Astrocyte (in vitro differentiated cells and primary cell): Measurements from ENCODE around the gene RASSF5. TPM values are rescaled to one million over a fixed set of nuclear protein-coding genes. Genes with fewer than 3 reads are reported as not detected.

Experiments
- DNase-seq: peaks from one replicate; pipeline ENCODE4 v3.0.0-alpha.2; 2010; ENCODE audit warnings: low read depth
- FAIRE-seq: peaks from 2 replicates; lab custom pipeline; 2011; peaks lifted over from hg19 to GRCh38; lab: Jason Lieb, UNC
- H2AFZ ChIP-seq: 2 replicates; pipeline ENCODE4 v1.6.0; 2012; ENCODE audit warnings: low read depth, low read length, inconsistent platforms
- H3K27ac ChIP-seq: 2 replicates; pipeline ENCODE4 v1.5.1; 2011; ENCODE audit warnings: low read depth, low read length, inconsistent platforms
- H3K27me3 ChIP-seq: 2 replicates; pipeline ENCODE4 v1.6.0; 2011; ENCODE audit warnings: low read length, inconsistent platforms; ENCODE audit not compliant: insufficient read depth
- H3K36me3 ChIP-seq: 2 replicates; pipeline ENCODE4 v1.5.1; 2011; ENCODE audit warnings: low read length, inconsistent platforms; ENCODE audit not compliant: insufficient read depth
- H3K4me1 ChIP-seq: 2 replicates; pipeline ENCODE4 v1.5.1; 2011; ENCODE audit warnings: low read length, inconsistent platforms; ENCODE audit not compliant: insufficient read depth
- H3K4me2 ChIP-seq: 2 replicates; pipeline ENCODE4 v1.6.0; 2012; ENCODE audit warnings: low read length, inconsistent platforms
- H3K4me3 ChIP-seq: 2 replicates; pipeline ENCODE4 v1.5.1; 2011; ENCODE audit warnings: low read depth, mild to moderate bottlenecking, low read length, inconsistent platforms; ENCODE audit not compliant: insufficient read depth
- H3K79me2 ChIP-seq: 2 replicates; pipeline ENCODE4 v1.6.0; 2012; ENCODE audit warnings: mild to moderate bottlenecking, low read length, inconsistent platforms; ENCODE audit not compliant: insufficient read depth
- H3K9ac ChIP-seq: 2 replicates; pipeline ENCODE4 v1.6.0; 2012; ENCODE audit warnings: mild to moderate bottlenecking, low read length, inconsistent platforms
- H3K9me3 ChIP-seq: 2 replicates; pipeline ENCODE4 v1.5.1; 2012; ENCODE audit warnings: low read depth, mild to moderate bottlenecking, low read length, inconsistent platforms; ENCODE audit not compliant: insufficient read depth
- H4K20me1 ChIP-seq: 2 replicates; pipeline ENCODE4 v1.6.0; 2012; ENCODE audit warnings: low read length, inconsistent platforms; ENCODE audit not compliant: insufficient read depth
- H3K27ac Mint-ChIP-seq: one replicate; pipeline ENCODE4 v1.8.0; 2021; ENCODE audit warnings: mild to moderate bottlenecking, mixed read lengths; ENCODE audit not compliant: unreplicated experiment
- H3K27me3 Mint-ChIP-seq: one replicate; pipeline ENCODE4 v1.8.0; 2021; ENCODE audit warnings: low read depth, mixed read lengths; ENCODE audit not compliant: unreplicated experiment
- H3K36me3 Mint-ChIP-seq: one replicate; pipeline ENCODE4 v1.8.0; 2021; ENCODE audit warnings: low read depth, mixed read lengths; ENCODE audit not compliant: unreplicated experiment
- H3K4me1 Mint-ChIP-seq: one replicate; pipeline ENCODE4 v1.8.0; 2021; ENCODE audit warnings: low read depth, mixed read lengths; ENCODE audit not compliant: unreplicated experiment
- H3K4me3 Mint-ChIP-seq: one replicate; pipeline ENCODE4 v1.8.0; 2021; ENCODE audit warnings: mild to moderate bottlenecking, moderate library complexity, mixed read lengths; ENCODE audit not compliant: unreplicated experiment
- H3K9me3 Mint-ChIP-seq: one replicate; pipeline ENCODE4 v1.8.0; 2021; ENCODE audit warnings: mild to moderate bottlenecking, mixed read lengths; ENCODE audit not compliant: unreplicated experiment
- CTCF ChIP-seq: IDR thresholded peaks from 2 replicates; pipeline ENCODE4 v1.5.1; 2011; ENCODE audit warnings: low read depth, mild to moderate bottlenecking, inconsistent platforms, low read length, moderate library complexity; ENCODE audit not compliant: insufficient read depth
- EZH2 ChIP-seq: IDR thresholded peaks from 2 replicates; pipeline ENCODE4 v1.6.1; 2012; ENCODE audit warnings: mild to moderate bottlenecking, low read length, inconsistent platforms; ENCODE audit not compliant: insufficient read depth
- total RNA-seq: library from RNA; stranded (reverse); gene quantifications from 2 replicates; pipeline ENCODE4 v1.2.1, GENCODE V29; 2021

The RASSF5 gene
- total RNA-seq, 1 donor from 2014 or later = 0.43 TPM

- H3K9me3 ChIP-seq = no peaks in the 10 kb centered on the region
- TF ChIP-seq CTCF = no peak
- H3K79me2 ChIP-seq = no peaks in the 10 kb centered on the region
- DNase-seq (no peak), FAIRE-seq (no peak)
- peaks cover 49% of the 10 kb centered on the region for H3K4me1 Mint-ChIP-seq
- no peak overlapping the region for H3K4me3 Mint-ChIP-seq
- H3K36me3 ChIP-seq = peaks cover under 1% of the 10 kb centered on the region
- peak overlapping the region; percentile 12 for H3K27ac Mint-ChIP-seq
- H3K4me3 ChIP-seq = no peak overlapping the region
- H4K20me1 ChIP-seq = no peaks in the 10 kb centered on the region
- peaks cover 28% of the 10 kb centered on the region for H3K4me1 ChIP-seq
- H3K27me3 ChIP-seq = no peaks in the 10 kb centered on the region
- no peaks in the 10 kb centered on the region for H3K9me3 Mint-ChIP-seq
- H3K27me3 Mint-ChIP-seq = peaks cover 10% of the 10 kb centered on the region
- H3K4me2 ChIP-seq = no peak overlapping the region
- H3K9ac ChIP-seq = no peak overlapping the region
- H3K36me3 Mint-ChIP-seq = peaks cover 11% of the 10 kb centered on the region
- H2AFZ ChIP-seq = no peak overlapping the region
- no peak overlapping the region for H3K27ac ChIP-seq
These were observed 79.4 kb downstream of the RASSF5 start for GRCh38 chr1:206586501-206587445.

- Histone ChIP-seq H2AFZ (no peak overlapping the region), H3K4me2 (no peak overlapping the region), H3K79me2 (no peaks in the 10 kb centered on the region), H4K20me1 (no peaks in the 10 kb centered on the region), H3K9ac (no peak overlapping the region), H3K4me3 (no peak overlapping the region), H3K9me3 (no peaks in the 10 kb centered on the region), H3K4me1 (peaks cover 28% of the 10 kb centered on the region), H3K27me3 (no peaks in the 10 kb centered on the region), H3K27ac (no peak overlapping the region), H3K36me3 (peaks cover 5% of the 10 kb centered on the region)
- Mint-ChIP-seq H3K27ac (no peak overlapping the region), H3K4me3 (no peak overlapping the region), H3K36me3 (peaks cover 20% of the 10 kb centered on the region), H3K9me3 (no peaks in the 10 kb centered on the region), H3K27me3 (peaks cover 7% of the 10 kb centered on the region), H3K4me1 (peaks cover 55% of the 10 kb centered on the region)
- no peak for FAIRE-seq
- DNase-seq = no peak
- TF ChIP-seq CTCF = no peak
- no peak for TF ChIP-seq EZH2
These were observed 80.6 kb downstream of the RASSF5 start for GRCh38 chr1:206587904-206588303.

- H3K4me3 ChIP-seq = no peak overlapping the region
- peak overlapping the region; percentile 64 for H3K27ac ChIP-seq
- H3K27ac Mint-ChIP-seq = peak overlapping the region; percentile 84
- H3K4me1 ChIP-seq = peaks cover 28% of the 10 kb centered on the region
- H3K9ac ChIP-seq = no peak overlapping the region
- no peaks in the 10 kb centered on the region for H4K20me1 ChIP-seq
- TF ChIP-seq CTCF (no peak), EZH2 (no peak)
- peak overlapping the region; percentile 66 for H3K4me3 Mint-ChIP-seq
- no peaks in the 10 kb centered on the region for H3K27me3 ChIP-seq
- peaks cover 5% of the 10 kb centered on the region for H3K36me3 ChIP-seq
- peak overlapping the region; percentile 61 for H3K4me2 ChIP-seq
- no peak for FAIRE-seq
- peaks cover 55% of the 10 kb centered on the region for H3K4me1 Mint-ChIP-seq
- no peak overlapping the region for H2AFZ ChIP-seq
- H3K9me3 Mint-ChIP-seq = no peaks in the 10 kb centered on the region
- H3K79me2 ChIP-seq = no peaks in the 10 kb centered on the region
- DNase-seq = peak; percentile 60
- peaks cover 20% of the 10 kb centered on the region for H3K36me3 Mint-ChIP-seq
- H3K9me3 ChIP-seq = no peaks in the 10 kb centered on the region
- H3K27me3 Mint-ChIP-seq = peaks cover 7% of the 10 kb centered on the region
These were observed 81.2 kb downstream of the RASSF5 start for GRCh38 chr1:206588492-206588891.
